GM12865 (cell line): ENCODE results near the gene ANKRD63.

Experiments
- DNase-seq: peaks from one replicate; pipeline ENCODE4 v3.0.0; 2010; ENCODE audit warnings: low read depth
- H3K4me3 ChIP-seq: 2 replicates; pipeline ENCODE4 v1.5.1; 2011; ENCODE audit warnings: mild to moderate bottlenecking, low read depth, low read length, control low read depth
- TF ChIP-seq, protein P1 (sequence below): IDR thresholded peaks from 2 replicates; pipeline ENCODE4 v1.5.1; 2011; ENCODE audit warnings: low read length, control low read depth, low read depth, inconsistent platforms; ENCODE audit not compliant: insufficient read depth; ENCODE audit errors: missing control alignments

The ANKRD63 gene

DNA sequence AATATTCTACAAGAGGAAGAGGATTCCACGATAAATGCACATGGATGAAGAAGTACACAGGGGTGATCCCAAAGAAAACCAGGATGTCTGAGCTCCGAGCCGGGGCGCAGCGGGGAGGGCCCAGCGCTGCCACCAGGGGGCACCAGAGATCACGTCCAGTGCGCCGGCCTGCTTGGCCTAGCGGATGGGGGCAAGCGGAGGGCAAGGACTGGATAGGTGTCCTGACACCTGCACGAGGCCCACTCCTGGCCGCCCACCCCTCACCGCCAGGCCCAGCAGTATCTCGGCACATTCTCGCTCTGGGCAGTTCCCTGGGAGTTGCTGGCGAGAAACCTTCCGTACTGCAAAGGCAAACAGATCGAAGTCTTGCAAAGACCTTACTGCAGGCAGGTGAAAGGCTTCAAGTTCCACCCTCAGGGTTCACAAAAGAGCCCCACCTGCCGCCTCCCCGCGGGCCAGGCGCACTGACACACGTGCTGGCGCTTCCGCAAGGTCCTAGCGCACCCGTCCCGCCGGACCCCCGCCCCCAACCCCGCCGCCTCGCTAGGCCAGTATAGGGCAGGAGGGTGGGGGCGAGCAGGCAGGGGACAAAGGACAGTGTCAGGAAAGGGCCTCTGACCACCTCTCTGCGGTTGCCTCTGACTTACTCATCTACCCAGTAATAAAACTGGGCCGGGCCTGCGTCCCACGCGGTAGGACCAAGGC lies 3.3 kb downstream of the ANKRD63 start:
- H3K4me3 ChIP-seq: no peak overlapping the region
- peak; percentile 56 for DNase-seq
- TF ChIP-seq, protein P1, sequence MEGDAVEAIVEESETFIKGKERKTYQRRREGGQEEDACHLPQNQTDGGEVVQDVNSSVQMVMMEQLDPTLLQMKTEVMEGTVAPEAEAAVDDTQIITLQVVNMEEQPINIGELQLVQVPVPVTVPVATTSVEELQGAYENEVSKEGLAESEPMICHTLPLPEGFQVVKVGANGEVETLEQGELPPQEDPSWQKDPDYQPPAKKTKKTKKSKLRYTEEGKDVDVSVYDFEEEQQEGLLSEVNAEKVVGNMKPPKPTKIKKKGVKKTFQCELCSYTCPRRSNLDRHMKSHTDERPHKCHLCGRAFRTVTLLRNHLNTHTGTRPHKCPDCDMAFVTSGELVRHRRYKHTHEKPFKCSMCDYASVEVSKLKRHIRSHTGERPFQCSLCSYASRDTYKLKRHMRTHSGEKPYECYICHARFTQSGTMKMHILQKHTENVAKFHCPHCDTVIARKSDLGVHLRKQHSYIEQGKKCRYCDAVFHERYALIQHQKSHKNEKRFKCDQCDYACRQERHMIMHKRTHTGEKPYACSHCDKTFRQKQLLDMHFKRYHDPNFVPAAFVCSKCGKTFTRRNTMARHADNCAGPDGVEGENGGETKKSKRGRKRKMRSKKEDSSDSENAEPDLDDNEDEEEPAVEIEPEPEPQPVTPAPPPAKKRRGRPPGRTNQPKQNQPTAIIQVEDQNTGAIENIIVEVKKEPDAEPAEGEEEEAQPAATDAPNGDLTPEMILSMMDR: peak; percentile 98

DNA sequence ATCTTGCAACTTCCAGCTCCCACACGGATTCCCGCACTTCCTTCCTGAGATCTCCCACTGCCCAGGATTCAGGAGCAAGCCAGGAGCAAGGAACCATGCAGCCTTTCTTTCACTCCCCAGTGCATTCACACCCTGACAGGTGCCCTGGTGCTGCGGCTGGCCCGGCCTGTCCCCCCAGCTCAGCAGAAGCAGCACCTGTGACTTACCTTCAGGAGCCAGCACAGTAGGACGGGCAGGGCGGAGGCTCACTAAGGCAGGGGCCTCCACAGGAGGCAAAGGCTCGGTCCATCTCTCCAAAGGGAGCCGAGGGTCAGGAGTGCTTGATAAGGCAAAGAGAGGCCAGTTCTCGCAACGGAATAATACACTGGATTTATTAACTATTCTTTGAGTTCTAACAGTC lies 4.8 kb downstream of the ANKRD63 start:
- no peak for DNase-seq
- TF ChIP-seq, protein P1: no peak
- H3K4me3 ChIP-seq: no peak overlapping the region

DNA sequence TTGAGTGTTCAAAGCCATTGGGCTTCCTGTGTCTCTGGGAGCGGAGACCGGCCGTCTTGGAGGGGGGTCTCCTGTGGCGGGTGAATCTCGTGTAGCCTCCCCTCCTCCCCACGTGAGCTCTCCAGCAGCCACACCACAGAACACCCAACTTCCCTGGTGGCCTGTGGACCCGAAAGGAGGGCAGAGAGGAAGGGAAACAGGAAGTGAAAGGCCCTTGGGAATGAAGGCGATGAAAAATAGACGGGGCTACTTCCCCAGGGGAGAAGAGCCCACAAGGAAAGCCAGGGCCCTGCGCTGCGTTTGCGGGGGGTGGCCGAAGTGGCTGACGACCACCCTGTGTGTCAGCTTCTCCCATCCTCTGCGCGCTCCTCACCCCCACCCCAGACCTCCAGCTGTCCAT lies 5.4 kb downstream of the ANKRD63 start:
- TF ChIP-seq, protein P1: no peak
- H3K4me3 ChIP-seq: no peak overlapping the region
- DNase-seq: no peak

DNA sequence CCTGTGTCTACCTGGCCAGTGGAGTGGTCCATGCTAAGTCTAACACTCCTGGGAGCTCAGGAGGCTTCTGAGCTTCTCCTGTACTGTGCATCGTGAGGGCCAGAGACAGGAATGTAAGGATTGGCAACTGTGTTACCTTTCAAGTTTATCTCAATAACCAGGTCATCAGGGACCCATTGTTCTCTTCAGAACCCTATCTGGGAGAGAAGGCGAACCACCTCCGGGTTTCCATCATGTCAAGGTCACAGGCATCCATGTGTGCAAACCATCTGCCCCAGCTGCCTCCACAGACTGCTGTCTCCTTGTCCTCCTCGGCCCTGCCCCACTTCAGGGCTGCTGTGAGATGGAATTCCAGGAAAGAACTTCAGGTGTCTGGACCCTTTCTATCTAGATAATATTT lies 5.9 kb downstream of the ANKRD63 start:
- H3K4me3 ChIP-seq: no peak overlapping the region
- DNase-seq: no peak
- TF ChIP-seq, protein P1: no peak

DNA sequence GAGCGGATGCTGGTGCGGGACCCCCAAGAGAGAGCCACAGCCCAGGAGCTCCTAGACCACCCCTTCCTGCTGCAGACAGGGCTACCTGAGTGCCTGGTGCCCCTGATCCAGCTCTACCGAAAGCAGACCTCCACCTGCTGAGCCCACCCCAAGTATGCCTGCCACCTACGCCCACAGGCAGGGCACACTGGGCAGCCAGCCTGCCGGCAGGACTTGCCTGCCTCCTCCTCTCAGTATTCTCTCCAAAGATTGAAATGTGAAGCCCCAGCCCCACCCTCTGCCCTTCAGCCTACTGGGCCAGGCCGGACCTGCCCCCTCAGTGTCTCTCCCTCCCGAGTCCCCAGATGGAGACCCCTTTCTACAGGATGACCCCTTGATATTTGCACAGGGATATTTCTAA lies 6.9 kb downstream of the ANKRD63 start:
- TF ChIP-seq, protein P1: no peak
- no peak for DNase-seq
- no peak overlapping the region for H3K4me3 ChIP-seq

DNA sequence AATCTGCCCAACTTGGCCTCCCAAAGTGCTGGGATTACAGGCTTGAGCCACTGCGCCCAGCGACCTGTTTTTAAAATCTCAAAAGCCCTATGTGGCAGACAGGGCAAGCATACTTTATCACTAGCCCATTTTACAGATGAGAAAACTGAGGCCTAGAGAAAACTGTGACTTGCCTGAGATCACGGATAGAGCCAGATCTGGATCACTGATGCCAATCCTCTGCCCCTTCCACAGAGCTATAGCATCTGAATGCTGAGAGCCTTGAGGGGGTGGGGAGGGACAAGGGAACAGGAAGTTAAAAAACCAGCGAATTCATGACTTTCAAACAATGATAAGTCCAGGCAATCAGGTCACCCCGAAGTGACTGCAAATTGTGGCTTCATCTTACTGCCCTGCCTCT lies 7.3 kb downstream of the ANKRD63 start:
- no peak for DNase-seq
- no peak overlapping the region for H3K4me3 ChIP-seq
- TF ChIP-seq, protein P1: no peak
